BLaER1 (cell line): Measurements from ENCODE around the gene SLC2A4RG.

Source experiments
- H3K27ac ChIP-seq: shearing (Covaris generic); formaldehyde crosslinking; 2 replicates; pipeline ENCODE4 v1.8.1; 2022
- H3K27me3 ChIP-seq: shearing (Covaris generic); formaldehyde crosslinking; 2 replicates; pipeline ENCODE4 v1.8.1; 2022
- H3K36me3 ChIP-seq: shearing (Covaris generic); formaldehyde crosslinking; 2 replicates; pipeline ENCODE4 v1.8.1; 2022
- H3K4me1 ChIP-seq: shearing (Covaris generic); formaldehyde crosslinking; 2 replicates; pipeline ENCODE4 v1.8.1; 2022
- H3K4me2 ChIP-seq: shearing (Covaris generic); formaldehyde crosslinking; 2 replicates; pipeline ENCODE4 v1.8.1; 2022
- H3K4me3 ChIP-seq: shearing (Covaris generic); formaldehyde crosslinking; 2 replicates; pipeline ENCODE4 v1.8.1; 2022
- H3K9ac ChIP-seq: shearing (Covaris generic); formaldehyde crosslinking; 2 replicates; pipeline ENCODE4 v1.8.1; 2022
- H3K9me3 ChIP-seq: shearing (Covaris generic); formaldehyde crosslinking; 2 replicates; pipeline ENCODE4 v1.8.1; 2022
- H4K20me1 ChIP-seq: shearing (Covaris generic); formaldehyde crosslinking; 2 replicates; pipeline ENCODE4 v1.8.1; 2022
- Cebpa-rat ChIP-seq: shearing (Covaris generic); IDR thresholded peaks from 2 replicates; pipeline ENCODE4 v1.8.1; 2022

SLC2A4RG gene

GRCh38 chr20:63765902-63766301, 26.3 kb downstream of the SLC2A4RG start:
- peaks cover 8% of the 10 kb centered on the region for H3K4me1 ChIP-seq
- H3K27me3 ChIP-seq: no peaks in the 10 kb centered on the region
- H3K4me2 ChIP-seq: no peak overlapping the region
- H3K9ac ChIP-seq: no peak overlapping the region
- TF ChIP-seq Cebpa-rat: no peak
- no peaks in the 10 kb centered on the region for H3K9me3 ChIP-seq
- no peak overlapping the region for H3K27ac ChIP-seq
- no peaks in the 10 kb centered on the region for H3K36me3 ChIP-seq
- no peaks in the 10 kb centered on the region for H4K20me1 ChIP-seq
- no peak overlapping the region for H3K4me3 ChIP-seq

GRCh38 chr20:63766695-63767426, 27.3 kb downstream of the SLC2A4RG start:
- H4K20me1 ChIP-seq: no peaks in the 10 kb centered on the region
- no peak overlapping the region for H3K4me3 ChIP-seq
- no peak overlapping the region for H3K4me2 ChIP-seq
- H3K4me1 ChIP-seq: peaks cover 8% of the 10 kb centered on the region
- no peaks in the 10 kb centered on the region for H3K27me3 ChIP-seq
- H3K9ac ChIP-seq: no peak overlapping the region
- no peak for TF ChIP-seq Cebpa-rat
- no peaks in the 10 kb centered on the region for H3K36me3 ChIP-seq
- H3K27ac ChIP-seq: no peak overlapping the region
- H3K9me3 ChIP-seq: no peaks in the 10 kb centered on the region

GRCh38 chr20:63767456-63767855, 27.9 kb downstream of the SLC2A4RG start:
- Histone ChIP-seq H4K20me1 (no peaks in the 10 kb centered on the region), H3K4me2 (no peak overlapping the region), H3K9me3 (no peaks in the 10 kb centered on the region), H3K27me3 (no peaks in the 10 kb centered on the region), H3K9ac (no peak overlapping the region), H3K36me3 (no peaks in the 10 kb centered on the region), H3K4me1 (peaks cover 8% of the 10 kb centered on the region), H3K27ac (no peak overlapping the region), H3K4me3 (no peak overlapping the region)
- TF ChIP-seq Cebpa-rat: no peak

GRCh38 chr20:63767886-63768285, 28.3 kb downstream of the SLC2A4RG start:
- Histone ChIP-seq H3K9me3 (no peaks in the 10 kb centered on the region), H3K4me1 (peaks cover 8% of the 10 kb centered on the region), H3K27me3 (no peaks in the 10 kb centered on the region), H3K4me3 (no peak overlapping the region), H3K36me3 (no peaks in the 10 kb centered on the region), H4K20me1 (no peaks in the 10 kb centered on the region), H3K4me2 (no peak overlapping the region), H3K9ac (no peak overlapping the region), H3K27ac (no peak overlapping the region)
- no peak for TF ChIP-seq Cebpa-rat

- Histone ChIP-seq H4K20me1 (no peaks in the 10 kb centered on the region), H3K9ac (no peak overlapping the region), H3K4me2 (peak overlapping the region; percentile 28), H3K27me3 (no peaks in the 10 kb centered on the region), H3K4me1 (peaks cover 15% of the 10 kb centered on the region), H3K9me3 (no peaks in the 10 kb centered on the region), H3K27ac (no peak overlapping the region), H3K4me3 (no peak overlapping the region), H3K36me3 (no peaks in the 10 kb centered on the region)
- TF ChIP-seq Cebpa-rat: no peak
These were observed 29.3 kb downstream of the SLC2A4RG start for GRCh38 chr20:63768591-63769515.

GRCh38 chr20:63769891-63770474, 30.4 kb downstream of the SLC2A4RG start:
- Histone ChIP-seq H3K4me3 (no peak overlapping the region), H3K36me3 (no peaks in the 10 kb centered on the region), H3K9me3 (no peaks in the 10 kb centered on the region), H3K9ac (no peak overlapping the region), H4K20me1 (no peaks in the 10 kb centered on the region), H3K4me1 (peaks cover 26% of the 10 kb centered on the region), H3K27ac (no peak overlapping the region), H3K27me3 (no peaks in the 10 kb centered on the region), H3K4me2 (peak overlapping the region; percentile 28; the same call in 1 of the 2 replicates)
- no peak for TF ChIP-seq Cebpa-rat

- Histone ChIP-seq H3K27me3 (no peaks in the 10 kb centered on the region), H3K9ac (no peak overlapping the region), H3K4me2 (no peak overlapping the region), H3K36me3 (no peaks in the 10 kb centered on the region), H3K4me1 (peaks cover 35% of the 10 kb centered on the region), H3K27ac (no peak overlapping the region), H3K9me3 (no peaks in the 10 kb centered on the region), H4K20me1 (no peaks in the 10 kb centered on the region), H3K4me3 (no peak overlapping the region)
- no peak for TF ChIP-seq Cebpa-rat
These were observed 31.6 kb downstream of the SLC2A4RG start for GRCh38 chr20:63771046-63771707.

- Histone ChIP-seq H3K27ac (no peak overlapping the region), H3K9ac (no peak overlapping the region), H3K4me2 (peak overlapping the region; percentile 26; the same call in 1 of the 2 replicates), H3K9me3 (peaks cover 10% of the 10 kb centered on the region; the same call in 1 of the 2 replicates), H4K20me1 (no peaks in the 10 kb centered on the region), H3K27me3 (no peaks in the 10 kb centered on the region), H3K36me3 (no peaks in the 10 kb centered on the region), H3K4me1 (peaks cover 35% of the 10 kb centered on the region), H3K4me3 (no peak overlapping the region)
- no peak for TF ChIP-seq Cebpa-rat
These were observed 33.4 kb downstream of the SLC2A4RG start for GRCh38 chr20:63772781-63773518.

GRCh38 chr20:63773571-63774241, 34.1 kb downstream of the SLC2A4RG start:
- H3K4me3 ChIP-seq: no peak overlapping the region
- peak overlapping the region; percentile 79 for H3K4me2 ChIP-seq
- no peaks in the 10 kb centered on the region for H3K27me3 ChIP-seq
- no peak for TF ChIP-seq Cebpa-rat
- H3K27ac ChIP-seq: no peak overlapping the region
- no peaks in the 10 kb centered on the region for H4K20me1 ChIP-seq
- peaks cover 10% of the 10 kb centered on the region; the same call in 1 of the 2 replicates for H3K9me3 ChIP-seq
- no peaks in the 10 kb centered on the region for H3K36me3 ChIP-seq
- no peak overlapping the region for H3K9ac ChIP-seq
- H3K4me1 ChIP-seq: peaks cover 35% of the 10 kb centered on the region
